SHP77 (cell line): ENCODE measurements around the gene ARSG.
"Not testable (repeated sequence)": the region's sequence is repeated elsewhere in the genome, so short reads cannot be mapped to it uniquely, and the experiment has no call there.

Experiments
- DNase-seq, 2 experiments: peaks; one replicate each; lab custom pipeline; 2025; lab: John Stamatoyannopoulos, UW

The ARSG gene

DNA sequence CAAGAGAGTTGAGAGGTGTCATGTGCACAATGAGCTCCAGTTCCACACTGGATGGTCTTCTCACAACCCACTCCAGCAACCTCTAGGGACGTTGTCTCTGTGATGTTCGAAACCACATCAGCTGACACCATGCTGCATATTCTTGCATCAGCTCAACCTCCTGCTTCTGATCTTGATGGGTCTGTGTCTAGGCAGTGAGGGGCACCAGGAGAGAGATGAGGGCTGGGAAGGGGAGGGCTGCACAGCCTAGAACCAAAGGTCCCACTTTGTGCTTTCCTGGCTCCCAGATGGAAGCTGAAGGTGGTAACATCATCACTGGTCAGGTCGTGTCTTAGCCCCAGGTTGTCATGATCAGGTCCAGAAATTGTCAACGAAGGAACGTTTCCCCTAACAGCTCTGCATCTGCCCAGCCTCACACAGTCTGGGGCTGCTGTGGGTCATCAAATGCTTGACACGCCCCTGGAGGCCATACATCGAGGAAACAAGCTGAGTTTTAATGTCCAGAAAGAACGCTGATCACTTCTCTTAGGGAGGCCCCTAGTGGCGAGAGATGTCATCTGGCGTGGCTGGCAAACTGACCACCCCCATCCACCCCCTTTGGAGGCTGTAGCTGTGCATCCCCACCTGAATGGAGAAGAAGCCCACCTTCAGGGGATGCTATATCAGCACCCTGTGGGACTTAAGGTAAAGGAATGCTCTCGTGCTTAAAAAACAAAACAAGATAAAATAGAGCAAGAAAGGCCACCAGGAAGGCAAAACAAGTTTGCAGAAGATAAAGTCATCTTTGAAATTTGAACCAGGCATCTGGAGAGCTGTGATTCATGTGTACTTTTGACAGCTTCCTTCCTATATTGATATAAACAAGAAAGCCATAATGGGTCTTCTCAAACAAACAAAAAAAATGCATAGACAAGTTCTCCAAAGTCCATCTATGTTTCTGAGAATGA is 107.7 kb downstream of the ARSG start:
- peak; percentile 69 to 71 for DNase-seq

DNA sequence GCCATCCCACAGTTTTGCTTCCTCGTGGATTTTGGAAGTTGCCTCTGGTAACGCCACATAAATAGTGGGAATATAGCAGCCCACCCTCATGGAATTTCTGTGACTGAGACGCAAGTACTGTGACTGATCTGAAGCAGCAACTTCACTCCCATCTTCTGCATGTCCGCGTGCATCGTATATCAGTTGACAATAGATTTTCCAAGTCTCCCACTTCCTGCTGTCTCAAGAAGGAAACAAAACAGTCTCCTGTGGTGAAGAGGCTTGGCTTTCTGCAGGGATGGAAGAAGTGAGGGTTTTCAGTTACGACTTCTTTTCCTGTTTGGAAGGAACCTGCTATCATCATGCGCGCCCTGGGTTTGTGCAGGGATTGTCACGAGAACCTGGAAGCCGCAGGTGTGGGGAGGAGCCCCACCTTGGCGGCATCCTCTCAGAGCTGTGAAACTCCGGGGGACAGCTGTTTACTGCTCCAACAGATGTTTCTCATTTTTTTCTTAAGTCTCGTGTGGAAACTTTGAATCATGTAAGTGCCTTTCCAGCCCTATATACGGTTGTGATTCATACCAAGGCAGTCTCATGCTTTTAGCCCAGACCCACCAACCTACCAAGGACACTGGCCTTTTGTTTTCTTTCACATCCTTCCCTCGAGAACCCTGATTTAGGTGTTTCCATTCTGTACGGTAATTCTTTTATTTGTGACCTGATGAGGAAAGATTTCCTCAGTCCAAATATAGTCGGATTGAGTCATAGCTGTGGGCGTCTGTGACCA is 108.5 kb downstream of the ARSG start:
- no peak for DNase-seq

DNA sequence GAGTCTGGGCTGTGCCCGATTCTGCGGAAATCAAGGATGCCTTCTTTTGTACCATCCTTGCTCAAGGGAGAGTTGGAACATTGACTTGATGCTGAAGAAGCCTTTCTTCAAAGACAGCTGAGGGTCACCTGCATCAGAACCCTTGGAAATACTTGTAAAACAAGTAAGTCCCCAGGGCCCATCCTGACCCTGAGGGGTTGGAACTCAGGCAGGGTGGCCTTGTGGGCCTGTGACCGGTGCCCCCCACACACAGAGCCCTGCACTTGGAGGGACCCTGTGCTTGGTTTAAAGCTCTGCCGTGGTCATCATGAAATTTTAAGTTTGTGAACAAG is 109.1 kb downstream of the ARSG start:
- DNase-seq = no peak

DNA sequence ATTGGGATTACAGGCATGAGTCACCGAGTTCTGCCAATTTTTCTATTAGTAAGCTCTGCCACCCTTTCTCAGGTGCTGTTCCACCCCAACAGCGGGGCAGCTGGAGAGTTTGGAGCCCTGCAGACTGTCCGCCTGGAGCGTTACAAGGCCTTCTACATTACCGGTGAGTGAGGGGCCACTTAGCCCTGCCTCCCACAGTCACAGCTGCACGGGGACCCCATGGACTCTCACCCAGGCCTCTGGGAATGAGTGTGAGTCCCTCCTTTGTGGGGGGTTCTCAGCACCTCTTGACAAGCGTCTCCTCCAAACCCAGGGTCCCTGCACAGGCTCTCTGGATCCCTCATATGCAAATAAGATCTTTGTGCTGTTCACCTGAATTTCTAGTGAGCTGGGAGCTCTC is 110.0 kb downstream of the ARSG start:
- no peak for DNase-seq

DNA sequence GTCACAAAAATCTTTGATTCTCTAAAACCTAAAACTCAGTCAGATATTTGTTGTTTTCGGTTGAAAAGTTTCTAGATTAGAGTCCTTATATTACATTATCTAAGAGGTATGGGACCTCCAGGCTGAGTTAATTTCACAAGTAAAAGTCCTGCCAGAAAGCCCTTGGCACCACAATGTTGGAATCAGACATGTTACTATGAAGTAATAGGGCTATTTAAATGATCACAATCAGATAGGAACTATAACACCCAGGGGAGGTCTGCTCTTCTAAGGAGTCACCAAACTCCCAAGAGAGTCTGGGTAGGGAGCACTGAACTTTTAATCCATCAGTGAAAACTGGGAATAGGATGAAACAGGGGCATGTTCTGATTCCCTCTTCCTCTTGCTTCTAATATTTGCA is 111.8 kb downstream of the ARSG start:
- no peak for DNase-seq

DNA sequence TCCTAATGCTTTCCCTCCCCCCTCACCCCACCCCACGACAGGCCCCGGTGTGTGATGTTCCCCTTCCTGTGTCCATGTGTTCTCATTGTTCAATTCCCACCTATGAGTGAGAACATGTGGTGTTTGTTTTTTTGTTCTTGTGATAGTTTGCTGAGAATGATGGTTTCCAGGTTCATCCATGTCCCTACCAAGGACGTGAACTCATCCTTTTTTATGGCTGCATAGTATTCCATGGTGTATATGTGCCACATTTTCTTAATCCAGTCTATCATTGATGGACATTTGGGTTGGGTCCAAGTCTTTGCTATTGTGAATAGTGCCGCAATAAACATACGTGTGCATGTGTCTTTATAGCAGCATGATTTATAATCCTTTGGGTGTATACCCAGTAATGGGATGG is 112.5 kb downstream of the ARSG start:
- not testable (repeated sequence) for DNase-seq

DNA sequence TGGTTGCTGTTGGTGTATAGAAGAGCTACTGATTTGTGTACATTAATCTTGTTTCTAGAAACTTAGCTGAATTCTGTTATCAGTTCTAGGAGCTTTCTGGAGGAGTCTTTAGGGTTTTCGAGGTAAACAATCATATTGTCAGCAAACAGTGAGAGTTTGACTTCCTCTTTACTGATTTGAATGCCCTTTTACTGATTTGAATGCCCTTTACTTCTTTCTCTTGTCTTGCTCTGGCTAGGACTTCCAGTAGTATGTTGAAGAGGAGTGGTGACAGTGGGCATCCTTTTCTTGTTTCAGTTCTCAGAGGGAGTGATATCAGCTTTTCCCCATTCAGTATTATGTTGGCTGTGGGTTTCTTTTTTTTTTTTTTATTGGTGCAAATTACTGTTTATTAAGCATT is 116.4 kb downstream of the ARSG start:
- DNase-seq = not testable (repeated sequence)

DNA sequence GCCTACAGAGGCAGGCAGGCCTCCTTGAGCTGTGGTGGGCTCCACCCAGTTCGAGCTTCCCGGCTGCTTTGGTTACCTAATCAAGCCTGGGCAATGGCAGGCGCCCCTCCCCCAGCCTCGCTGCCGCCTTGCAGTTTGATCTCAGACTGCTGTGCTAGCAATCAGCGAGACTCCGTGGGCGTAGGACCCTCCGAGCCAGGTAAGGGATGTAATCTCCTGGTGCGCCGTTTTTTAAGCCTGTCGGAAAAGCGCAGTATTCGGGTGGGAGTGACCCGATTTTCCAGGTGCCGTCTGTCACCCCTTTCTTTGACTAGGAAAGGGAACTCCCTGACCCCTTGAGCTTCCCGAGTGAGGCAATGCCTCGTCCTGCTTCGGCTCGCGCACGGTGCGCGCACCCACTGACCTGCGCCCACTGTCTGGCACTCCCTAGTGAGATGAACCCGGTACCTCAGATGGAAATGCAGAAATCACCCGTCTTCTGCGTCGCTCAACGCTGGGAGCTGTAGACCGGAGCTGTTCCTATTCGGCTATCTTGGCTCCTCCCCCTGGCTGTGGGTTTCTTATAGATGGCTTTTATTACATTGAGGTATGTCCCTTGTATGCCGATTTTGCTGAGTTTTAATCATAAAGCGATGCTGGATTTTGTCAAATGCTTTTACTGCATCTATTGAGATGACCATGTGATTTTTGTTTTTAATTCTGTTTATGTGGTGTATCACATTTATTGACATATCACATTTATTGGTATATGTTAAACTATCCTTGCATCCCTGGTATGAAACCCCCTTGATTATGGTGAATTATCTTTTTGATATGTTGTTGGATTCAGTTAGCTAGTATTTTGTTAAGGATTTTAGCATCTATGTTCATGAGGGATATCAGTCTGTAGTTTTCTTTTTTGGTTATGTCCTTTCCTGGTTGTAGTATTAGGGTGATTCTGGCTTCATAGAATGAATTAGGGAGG is 122.6 kb downstream of the ARSG start:
- DNase-seq = peak in 1 of 2 experiments; percentile 17

DNA sequence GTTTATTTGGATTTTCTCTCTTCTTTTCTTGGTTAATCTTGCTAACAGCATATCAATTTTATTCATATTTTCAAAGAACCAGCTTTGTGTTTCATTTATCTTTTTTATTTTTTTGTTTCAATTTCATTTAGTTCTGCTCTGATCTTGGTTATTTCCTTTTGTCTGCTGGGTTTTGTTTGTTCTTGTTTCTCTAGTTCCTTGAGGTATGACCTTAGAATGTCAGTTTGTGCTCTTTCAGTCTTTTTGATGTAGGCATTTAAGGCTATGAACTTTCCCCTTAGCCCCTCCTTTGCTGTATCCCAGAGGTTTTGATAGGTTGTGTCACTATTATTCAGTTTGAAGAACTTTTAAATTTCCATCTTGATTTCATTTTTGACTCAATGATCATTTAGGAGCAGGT is 123.6 kb downstream of the ARSG start:
- DNase-seq = not testable (repeated sequence)

DNA sequence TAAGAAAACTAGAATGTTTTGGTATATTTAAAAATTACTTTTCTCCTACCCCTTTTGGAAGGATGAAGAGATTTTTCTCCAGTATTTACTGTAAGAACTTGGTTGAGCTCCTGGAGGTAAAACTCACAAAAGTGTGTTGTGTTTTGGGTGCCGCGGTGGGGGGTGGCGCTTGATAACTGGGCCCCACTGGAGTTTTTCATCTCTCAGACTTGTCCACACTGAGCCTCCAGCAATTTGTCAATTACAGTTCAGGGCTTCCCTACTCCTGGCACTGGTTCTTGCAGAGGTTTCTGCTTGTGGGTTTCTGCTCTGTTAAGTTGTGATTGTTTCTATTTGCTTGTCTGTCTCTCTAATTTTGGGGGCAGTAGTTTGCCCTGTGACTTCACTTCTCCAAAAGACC is 126.0 kb downstream of the ARSG start:
- no peak for DNase-seq

DNA sequence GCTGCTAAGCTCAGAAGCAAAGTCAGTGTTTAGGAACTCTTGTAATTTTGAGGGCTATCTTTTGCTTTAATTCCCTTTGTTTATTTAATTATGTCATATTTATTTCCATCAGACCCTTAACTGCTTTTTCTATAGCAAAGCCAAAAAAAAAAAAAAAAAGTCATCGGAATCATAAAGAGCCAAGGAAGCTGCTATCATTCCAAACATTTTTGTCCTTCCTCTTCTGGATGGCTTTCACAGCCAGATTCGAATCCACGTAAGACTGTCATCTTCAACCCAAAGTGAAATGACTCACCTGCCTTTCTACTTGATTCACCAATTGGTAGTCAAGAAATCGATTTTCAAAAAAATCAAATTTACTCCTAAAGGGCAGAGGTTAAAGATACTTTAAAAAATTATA is 127.6 kb downstream of the ARSG start:
- DNase-seq = no peak

DNA sequence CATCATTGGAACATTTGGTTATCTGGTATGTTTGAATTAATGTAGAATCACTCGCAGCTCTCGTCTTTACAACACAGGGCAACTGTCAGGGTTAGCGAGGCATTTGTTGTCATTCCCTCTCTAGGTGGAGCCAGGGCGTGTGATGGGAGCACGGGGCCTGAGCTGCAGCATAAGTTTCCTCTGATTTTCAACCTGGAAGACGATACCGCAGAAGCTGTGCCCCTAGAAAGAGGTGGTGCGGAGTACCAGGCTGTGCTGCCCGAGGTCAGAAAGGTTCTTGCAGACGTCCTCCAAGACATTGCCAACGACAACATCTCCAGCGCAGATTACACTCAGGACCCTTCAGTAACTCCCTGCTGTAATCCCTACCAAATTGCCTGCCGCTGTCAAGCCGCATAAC is 128.8 kb downstream of the ARSG start:
- no peak for DNase-seq

DNA sequence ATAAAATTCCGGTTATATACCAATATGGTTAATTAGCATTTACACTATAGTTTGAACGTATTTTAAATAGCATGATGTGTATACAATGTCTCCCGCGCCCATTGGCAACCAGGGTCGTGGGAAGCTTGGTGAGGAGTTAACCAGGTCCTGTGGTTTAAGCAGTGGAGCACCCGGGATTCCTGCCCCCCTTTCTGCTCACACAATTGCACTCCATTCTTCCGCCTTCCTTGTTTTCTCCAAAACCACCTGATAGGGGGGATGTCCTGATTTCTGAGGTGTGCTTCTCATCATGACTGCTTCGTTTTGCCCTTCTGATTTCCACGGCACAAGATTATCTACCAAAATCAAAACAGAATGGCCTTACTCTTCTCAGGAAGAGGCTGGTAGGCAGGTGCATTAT is 130.2 kb downstream of the ARSG start:
- no peak for DNase-seq

DNA sequence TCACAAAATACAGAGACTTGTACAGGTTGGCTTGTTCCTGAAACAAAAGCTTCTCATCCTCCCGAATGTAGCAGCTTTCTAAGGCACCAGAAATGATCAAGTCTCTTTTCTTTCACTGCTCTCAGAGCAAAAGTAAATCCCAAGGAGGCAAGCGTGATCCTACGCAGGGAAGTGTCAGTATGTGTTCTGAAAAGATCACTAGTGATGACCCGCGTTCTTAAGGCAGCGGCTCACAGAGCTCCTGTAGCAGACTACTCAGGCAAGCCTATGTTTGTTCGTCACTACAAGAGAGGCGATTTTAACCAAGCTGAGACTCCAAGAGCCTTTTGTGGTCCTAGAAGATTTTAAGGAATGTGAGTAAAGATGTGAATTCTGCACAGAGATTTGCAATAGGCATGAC is 131.5 kb downstream of the ARSG start:
- DNase-seq = no peak

DNA sequence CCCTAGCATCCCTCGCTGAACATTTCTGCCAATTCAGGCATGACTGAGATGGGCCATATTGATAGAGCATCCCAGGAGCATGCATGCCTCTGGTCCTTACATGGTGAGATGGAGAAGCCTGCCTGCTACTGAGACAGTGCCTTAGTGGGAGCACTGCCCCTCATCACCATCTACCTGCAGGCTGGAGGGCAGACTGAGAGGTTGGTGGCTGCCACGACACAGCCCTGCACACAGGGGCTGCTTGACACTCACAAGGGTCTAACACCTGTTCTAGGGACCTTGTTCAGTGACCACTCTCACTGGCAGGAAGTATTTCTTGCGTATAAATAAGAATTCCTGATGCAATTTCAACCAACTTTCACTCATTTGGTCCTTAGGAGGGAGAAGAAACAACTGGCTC is 132.0 kb downstream of the ARSG start:
- no peak for DNase-seq

DNA sequence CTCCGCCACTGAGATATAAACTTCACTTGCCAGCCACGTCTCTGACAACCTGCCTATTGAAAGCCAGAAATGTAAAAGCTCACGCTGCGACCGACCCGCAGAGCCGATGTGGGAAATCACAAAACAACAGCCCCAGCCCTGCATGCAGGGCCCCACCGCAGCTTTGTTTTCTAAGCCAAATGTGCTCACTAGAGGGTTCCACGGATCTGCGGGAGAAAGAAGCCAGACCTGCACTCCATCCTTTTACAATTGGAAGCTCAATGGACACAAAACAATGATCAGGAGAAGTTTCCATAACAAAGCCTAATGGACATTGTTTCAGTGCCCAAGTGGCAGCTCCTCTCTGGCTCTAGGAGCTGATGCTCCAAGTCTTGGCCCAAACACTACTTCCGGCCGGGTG is 132.9 kb downstream of the ARSG start:
- DNase-seq = no peak

DNA sequence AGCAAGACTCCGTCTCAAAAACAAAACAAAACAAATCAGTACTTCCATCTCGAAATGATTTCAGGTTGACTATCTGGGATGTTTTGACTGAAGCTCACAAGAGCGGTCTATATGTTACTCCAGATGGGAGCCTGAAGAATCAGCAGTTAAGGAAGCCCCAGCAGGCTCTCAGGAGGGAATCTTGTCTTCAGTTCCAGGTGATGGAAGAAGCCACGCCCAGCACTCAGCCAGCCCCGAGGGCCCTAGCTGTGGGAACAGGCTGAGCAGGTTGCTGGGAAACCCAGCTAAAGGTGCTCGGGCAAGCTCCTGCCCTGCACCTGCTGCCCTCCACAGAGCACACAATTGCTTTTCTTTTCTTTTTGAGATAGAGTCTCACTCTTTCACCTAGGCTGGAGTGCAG is 133.6 kb downstream of the ARSG start:
- DNase-seq = no peak

DNA sequence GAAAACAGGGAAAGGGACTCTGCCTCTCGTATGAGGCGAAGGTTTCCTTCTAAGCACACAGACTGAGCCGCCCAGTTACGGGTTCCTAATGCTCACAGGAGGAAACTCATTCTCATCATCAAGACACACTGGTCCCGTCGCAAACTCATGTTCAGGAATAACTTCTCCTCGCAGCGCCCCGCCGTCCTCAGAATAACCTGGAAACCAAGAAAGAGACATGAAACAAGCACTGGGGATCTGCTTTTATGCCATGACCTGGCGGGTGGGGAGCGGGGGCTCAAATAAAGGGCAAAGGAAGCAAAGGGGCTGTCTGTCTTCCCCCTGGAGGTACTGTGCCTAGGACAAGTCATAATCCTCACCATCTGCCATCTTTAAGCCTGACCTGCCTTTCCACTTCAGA is 134.7 kb downstream of the ARSG start:
- DNase-seq = no peak

DNA sequence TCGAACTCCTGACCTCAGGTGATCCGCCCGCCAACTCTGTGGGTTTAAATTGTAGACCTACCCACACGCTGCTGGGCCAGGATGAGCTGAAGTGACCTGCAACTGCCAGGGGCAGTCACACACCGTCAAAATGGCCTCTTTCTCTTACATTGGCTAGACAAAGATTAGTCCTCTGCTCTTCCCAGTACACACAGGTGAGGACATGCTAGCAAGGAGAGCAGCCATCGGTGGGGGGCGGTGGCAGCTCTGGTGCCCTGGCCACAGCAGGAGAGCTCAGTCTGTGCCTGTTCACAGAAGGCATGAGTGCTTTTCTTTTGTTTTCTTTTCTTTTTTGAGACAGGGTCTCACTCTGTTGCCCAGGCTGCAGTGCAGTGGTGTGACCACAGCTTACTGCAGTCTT is 136.3 kb downstream of the ARSG start:
- no peak for DNase-seq

DNA sequence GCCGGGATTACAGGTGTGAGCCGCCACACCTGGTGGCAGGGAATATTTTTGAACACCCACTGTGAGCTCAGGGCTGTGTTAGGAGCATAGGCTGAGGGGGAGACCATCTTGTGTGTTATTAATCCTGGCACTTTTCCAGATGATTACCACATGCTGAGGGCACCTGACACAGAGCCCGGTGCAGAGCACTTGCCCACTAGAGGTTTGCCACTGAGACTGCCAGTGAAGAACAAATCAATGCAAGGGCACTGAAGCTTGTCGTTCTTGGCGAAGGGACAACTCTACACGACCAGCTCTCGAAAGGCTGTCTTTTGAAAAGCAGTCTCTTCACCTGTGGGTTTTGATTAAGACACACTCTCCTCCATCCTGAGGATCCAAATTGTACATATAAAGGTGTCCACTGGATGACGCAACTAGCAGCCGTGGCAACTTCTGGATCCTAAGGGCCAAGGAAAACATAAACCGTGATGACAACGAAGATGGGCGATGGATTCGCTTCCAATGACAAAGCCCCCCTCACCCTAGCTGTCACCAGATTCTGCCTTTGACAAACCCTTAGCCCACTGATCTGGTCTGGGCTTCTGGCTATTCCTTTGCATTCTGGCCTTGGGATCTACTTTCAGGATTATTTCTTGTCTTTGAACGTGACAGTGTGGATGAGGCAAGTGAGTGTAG is 137.3 kb downstream of the ARSG start:
- peak in 1 of 2 experiments; percentile 15 for DNase-seq

DNA sequence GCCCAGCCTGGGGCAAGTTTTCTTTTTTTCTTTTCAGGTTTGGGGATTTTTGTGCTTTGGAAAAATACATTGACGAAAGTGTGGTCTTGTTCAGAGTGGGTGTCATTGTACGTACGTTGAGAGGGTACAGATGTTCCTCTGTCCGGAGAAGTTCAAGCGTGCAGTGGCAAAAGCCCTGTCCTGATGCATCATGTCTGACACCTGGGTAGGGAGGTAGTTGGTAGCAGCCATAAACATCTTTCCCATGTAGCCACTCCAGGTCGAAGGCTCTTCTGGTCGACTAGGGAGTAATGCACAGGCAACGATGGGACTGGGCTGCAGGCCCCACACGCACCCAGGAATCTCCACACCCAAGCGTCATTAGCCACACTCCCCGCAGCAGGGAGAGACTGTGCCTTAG is 138.6 kb downstream of the ARSG start:
- no peak for DNase-seq
